Skin of body (tissue), 2 donors: ENCODE measurements around the gene BMPER. TPM values are rescaled to one million over a fixed set of nuclear protein-coding genes. Genes with fewer than 3 reads are reported as not detected.

Experiments used
- DNase-seq: peaks from one replicate; lab custom pipeline; 2025; lab: John Stamatoyannopoulos, UW
- total RNA-seq: library from RNA; depleted of rRNA; stranded (reverse); fragments of >200 nt; gene quantifications from one replicate; pipeline ENCODE4 v1.2.3, GENCODE V29; 2014

Gene BMPER
- total RNA-seq, 1 donor from 2014 or later, result 13.3 TPM

- peak; percentile 19 for DNase-seq
These were observed 155.8 kb downstream of the BMPER start for GRCh38 chr7:34061149-34061548.

GRCh38 chr7:34062341-34062740, 157.0 kb downstream of the BMPER start:
- DNase-seq, result no peak

GRCh38 chr7:34062826-34063225, 157.5 kb downstream of the BMPER start:
- no peak for DNase-seq

DNA sequence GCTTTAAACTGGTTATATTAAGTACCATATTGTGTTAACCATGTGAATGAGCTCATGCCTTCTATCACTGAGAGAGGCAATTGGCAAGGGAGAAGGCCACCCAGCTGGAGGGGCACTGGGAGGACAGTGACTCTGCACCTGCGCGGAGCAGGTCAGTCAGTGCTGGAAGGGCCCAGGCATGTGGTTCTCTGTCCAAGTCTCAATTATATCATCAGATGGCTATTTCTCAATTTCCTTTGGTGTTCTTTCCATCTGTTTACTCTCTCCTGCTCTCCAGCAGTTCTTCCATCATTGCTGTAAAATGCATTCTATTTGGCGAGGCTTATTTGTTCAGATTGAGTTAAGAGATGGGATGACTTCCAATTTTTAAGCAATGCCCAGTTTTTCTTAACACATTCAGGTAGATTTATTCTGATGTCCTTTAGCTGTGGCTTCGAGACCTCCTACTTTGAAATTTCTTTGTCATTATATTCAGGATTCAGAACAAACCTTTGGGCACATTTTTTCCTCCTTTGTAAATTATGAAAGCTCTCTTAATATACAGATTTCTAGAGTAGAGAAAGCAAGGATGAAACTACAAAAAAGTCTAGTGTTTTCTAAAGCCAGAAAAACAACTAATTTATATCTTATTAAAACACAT, 159.3 kb downstream of the BMPER start:
- DNase-seq, result peak; percentile 53

- no peak for DNase-seq
These were observed 161.1 kb downstream of the BMPER start for GRCh38 chr7:34066411-34066810.

DNA sequence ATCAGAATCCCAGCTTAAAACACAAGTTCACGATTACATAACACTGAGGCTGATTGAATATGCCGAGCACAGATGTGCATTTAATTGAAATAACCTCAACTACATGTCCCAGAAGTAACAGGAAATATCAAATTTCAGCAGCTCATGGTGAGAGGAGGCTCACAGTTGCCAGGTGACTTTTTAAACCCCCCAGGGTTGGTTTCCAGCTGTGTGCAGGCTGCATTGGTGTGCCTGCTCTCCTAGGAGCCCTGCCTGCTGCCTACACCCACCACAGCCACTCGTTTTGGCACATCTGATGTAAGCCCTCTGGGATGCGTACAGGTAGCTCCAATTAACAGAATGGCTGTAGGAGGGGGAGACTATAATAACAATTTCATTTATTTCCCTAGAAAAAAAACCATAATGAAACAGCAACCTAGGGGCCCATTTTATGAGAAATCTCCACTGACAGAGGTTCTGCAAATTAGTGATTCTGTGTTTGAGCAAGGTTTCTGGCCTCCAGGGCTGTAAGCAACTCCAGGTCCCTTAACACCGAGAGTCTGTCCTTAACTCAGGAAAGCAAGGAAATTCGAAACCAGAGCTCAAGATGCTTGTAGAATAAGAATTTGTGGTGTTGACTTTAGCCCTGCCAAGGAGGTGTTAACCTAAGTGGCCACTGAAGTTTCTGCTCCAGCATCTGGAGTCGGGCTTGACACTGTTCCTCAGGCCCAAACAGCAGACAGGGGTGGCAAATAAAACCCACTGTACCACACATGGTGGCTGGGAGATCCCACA, 161.9 kb downstream of the BMPER start:
- DNase-seq, result no peak

GRCh38 chr7:34069676-34070075, 164.3 kb downstream of the BMPER start:
- DNase-seq, result no peak

DNA sequence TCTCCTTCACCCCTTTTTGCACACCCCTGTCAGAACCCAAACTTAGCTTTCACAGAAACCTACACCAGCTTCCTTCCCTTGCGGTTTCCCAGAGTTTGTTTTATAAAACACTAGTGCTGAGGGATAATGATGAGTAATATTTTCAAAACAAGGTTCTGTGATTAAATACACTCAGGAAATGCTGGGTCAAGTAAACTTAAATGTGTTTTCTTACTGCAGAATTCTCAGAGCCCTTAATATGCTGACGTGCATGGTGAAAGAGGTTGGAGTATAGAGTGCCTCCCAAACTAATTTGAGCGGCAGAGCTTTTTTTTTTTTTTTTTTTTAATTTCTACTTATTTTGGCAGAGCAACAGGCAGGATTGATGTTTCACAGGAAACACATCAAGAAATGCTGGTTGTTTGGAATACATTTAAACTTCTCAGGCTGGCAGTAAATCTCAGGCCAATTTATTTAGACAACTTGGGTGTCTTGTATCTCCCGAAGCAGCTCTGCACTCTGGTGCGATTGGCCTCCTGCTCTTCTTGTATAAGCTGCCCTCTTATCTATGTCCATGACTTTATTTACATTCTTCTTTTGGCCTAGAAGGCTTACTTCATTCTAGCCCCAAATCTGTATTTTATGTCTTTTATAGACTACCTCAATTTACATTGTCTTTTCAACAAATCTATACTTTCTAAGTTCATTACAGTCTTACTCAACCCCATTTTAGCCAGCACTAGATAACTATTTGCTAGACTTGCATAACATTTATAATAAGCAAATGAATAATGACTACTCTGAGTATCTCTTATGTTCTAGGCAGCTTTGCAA, 165.4 kb downstream of the BMPER start:
- no peak for DNase-seq

DNA sequence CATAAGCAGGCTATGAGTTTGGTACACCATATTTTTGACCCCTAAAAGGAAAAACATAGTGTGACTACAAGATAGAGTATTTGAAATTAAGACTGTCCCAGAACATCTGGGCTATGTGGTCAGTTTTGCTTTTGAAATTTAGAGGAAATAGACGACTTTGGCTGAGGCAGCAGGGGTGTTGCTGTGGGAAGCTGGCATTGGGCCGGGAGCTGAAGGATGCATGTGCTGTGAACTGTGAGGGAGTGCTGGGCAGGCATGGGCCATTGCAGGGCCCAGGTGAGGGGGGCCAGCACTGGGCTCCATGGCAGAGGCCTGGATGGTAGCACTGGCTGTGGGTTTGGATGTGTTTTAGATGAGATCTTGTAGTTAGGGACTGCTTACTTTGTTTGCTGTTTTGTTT, 168.3 kb downstream of the BMPER start:
- DNase-seq, result no peak

GRCh38 chr7:34074421-34074820, 169.1 kb downstream of the BMPER start:
- no peak for DNase-seq

DNA sequence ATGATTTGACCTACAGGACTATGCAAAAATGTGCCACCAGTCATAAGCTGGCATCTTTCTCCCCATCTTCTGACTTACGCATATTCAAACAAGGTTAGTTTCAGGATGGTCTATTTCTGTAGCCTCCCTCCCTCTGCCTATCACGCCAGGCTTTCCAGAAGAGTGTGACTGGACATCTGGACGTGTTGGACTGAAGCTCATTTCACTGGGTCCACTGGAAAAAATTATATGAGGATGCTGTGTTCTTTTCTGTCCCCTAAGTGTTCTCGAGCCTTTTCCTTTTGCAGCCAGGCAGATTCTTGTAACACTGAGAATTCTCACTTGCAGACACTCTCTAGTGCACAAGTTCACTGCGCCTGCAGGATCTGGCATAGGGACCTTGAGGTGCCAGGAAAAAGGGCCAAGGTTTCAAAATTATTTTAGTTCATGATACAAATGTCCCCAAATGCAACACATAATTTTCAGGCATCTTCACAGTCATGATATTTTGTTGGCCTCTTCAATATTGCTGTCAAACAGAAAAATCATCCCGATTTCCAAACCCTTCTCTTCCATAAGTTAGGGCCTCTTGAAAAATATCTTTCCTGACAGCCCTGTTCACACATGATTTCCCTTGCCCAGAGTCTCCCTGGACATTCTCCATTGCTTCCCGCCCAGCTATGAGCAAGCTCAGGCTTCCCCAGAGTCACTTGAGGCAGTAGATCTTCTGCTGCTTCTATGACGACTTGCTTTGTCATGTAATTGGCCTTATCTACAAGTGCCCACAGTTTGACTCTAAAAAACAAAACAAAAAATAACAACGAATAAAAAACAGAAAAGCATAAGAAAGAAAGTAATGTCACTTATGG, 170.4 kb downstream of the BMPER start:
- DNase-seq, result no peak

GRCh38 chr7:34077168-34077567, 171.8 kb downstream of the BMPER start:
- no peak for DNase-seq

DNA sequence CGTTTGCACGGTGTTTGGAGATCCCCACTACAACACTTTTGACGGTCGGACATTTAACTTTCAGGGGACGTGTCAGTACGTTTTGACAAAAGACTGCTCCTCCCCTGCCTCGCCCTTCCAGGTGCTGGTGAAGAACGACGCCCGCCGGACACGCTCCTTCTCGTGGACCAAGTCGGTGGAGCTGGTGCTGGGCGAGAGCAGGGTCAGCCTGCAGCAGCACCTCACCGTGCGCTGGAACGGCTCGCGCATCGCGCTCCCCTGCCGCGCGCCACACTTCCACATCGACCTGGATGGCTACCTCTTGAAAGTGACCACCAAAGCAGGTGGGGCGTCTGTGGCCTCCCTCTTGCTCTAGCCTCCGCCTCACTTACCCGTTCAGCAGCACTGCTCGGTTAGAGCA, 173.5 kb downstream of the BMPER start:
- no peak for DNase-seq

GRCh38 chr7:34080513-34080912, 175.2 kb downstream of the BMPER start:
- DNase-seq, result no peak

DNA sequence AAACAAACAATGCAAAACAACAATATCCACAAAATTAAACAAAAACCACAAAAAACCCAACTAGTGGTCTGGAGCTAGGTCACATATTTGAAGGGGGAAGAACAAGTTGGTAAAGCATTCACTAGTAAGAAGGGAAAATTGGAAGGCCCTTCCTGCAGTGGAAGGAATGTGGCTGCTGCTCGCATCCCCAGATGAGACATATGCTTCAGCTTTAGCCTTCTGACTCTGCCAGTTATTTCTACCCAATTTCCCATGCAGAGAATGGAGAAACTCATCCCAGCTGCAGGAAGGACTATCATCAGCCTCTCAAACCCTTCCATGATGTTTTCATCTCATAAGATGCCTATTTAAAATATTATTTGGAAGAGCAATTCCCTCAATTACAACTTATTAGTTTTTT, 176.6 kb downstream of the BMPER start:
- DNase-seq, result peak; percentile 81

- DNase-seq, result no peak
These were observed 178.1 kb downstream of the BMPER start for GRCh38 chr7:34083440-34083839.

DNA sequence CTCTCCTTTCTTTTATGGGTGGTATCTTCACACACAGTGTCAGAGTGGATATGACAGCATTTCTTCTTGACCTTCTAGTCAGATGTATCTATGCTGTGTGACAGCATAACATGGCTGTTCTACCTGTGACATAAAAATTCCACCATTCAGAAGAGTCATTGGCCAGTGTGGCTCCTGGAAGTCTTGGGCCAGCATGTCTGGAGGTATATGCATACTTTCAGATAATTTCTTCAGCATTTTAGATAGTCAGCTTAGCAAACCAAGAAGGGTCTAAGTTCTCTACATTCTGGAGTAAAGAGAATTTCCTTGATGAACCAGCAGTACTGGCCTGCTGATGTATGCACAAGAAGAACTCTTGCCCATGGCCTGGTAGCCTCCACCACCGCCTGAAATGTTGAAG, 179.3 kb downstream of the BMPER start:
- DNase-seq, result no peak

DNA sequence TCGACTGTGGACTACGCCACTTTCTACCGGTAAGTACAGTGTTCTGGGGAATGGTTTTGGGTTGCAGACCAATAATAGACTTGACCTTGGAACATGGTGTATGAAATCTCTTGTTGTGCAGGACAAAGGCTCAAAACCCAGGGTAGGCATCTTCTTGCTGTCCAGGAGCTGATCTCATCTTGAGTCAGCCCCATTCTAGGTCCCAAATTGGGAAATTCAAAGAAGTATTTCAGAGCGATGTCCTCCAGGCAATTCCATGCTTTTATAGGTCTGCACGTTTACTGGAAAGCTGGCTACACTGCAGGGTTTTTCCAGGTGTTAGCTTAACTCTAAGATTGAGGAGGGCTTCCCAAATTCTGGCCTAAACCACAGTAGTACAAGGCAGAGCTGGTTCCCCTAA, 180.7 kb downstream of the BMPER start:
- DNase-seq, result no peak

GRCh38 chr7:34086981-34087380, 181.6 kb downstream of the BMPER start:
- DNase-seq, result no peak

GRCh38 chr7:34087892-34088891, 182.9 kb downstream of the BMPER start:
- DNase-seq, result no peak
